SU-DHL-6 (cell line): ENCODE data around the gene ARMH1.

Source experiments
- CTCF ChIP-seq: fragments of 200-600 bp; sonication (generic); IDR thresholded peaks from one replicate; pipeline ENCODE4 v1.5.1; 2017; ENCODE audit warnings: antibody characterized with exemption, mild to moderate bottlenecking, low read length, moderate library complexity; ENCODE audit not compliant: insufficient read depth, poor library complexity, severe bottlenecking
- EZH2phosphoT487 ChIP-seq: fragments of 200-600 bp; sonication (generic), shearing (Covaris generic); conservative IDR thresholded peaks from 2 replicates; pipeline ENCODE4 v1.6.1; 2018; ENCODE audit warnings: mild to moderate bottlenecking, antibody characterized with exemption, low read length, moderate library complexity, mixed read lengths

GRCh38 chr1:44654621-44655187 lies 19.8 kb upstream of the ARMH1 start:
- TF ChIP-seq CTCF (no peak), EZH2phosphoT487 (no peak)
